Peyer's patch (tissue), 4 donors: ENCODE results near the gene TIMM17A.

Experiments
- CTCF ChIP-seq, 6 experiments: fragments of 450-650 bp in 4 of 6; fragments of 200-600 bp in 2 of 6; sonication (generic) in 1 of 6; IDR thresholded peaks; one replicate each; pipeline ENCODE4 v1.5.1; 2017 to 2019; ENCODE audit warnings: antibody characterized with exemption in 6 of 6, mild to moderate bottlenecking in 3 of 6, moderate library complexity in 1 of 6
- POLR2A ChIP-seq, 2 donors: fragments of 450-650 bp; IDR thresholded peaks; one replicate each; pipeline ENCODE4 v1.5.1; 2017; ENCODE audit warnings: antibody characterized with exemption in 2 of 2, mild to moderate bottlenecking in 2 of 2, moderate library complexity in 2 of 2

- TF ChIP-seq CTCF (IDR thresholded peaks at IDR 0.05) (no peak), POLR2A (IDR thresholded peaks at IDR 0.05) (no peak)
These were observed 9.0 kb downstream of the TIMM17A start for GRCh38 chr1:201964261-201964660.
